ENCODE measurements around the gene PRDM16.

The PRDM16 gene

DNA sequence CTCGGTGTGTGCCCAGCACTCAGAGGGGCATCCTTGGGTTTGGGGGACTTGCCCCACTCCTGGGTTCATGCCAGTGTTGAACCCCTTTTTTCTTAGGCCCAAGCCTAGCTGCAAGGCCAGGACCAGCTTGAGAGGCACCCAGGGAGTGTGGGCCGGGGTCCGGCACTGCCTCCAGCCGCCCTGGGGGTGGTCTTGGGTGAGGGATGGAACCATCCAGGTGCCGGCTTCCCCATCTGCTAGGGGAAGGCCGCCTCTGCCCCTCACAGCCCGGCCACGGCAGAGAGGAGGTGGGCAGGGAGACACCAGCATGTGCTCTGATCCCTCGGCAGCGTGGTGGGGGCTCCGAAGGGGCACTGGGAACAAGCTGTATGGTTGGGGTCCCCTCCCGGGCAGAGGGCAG, 335.3 kb downstream of the PRDM16 start:
- ATAC-seq: no peak

DNA sequence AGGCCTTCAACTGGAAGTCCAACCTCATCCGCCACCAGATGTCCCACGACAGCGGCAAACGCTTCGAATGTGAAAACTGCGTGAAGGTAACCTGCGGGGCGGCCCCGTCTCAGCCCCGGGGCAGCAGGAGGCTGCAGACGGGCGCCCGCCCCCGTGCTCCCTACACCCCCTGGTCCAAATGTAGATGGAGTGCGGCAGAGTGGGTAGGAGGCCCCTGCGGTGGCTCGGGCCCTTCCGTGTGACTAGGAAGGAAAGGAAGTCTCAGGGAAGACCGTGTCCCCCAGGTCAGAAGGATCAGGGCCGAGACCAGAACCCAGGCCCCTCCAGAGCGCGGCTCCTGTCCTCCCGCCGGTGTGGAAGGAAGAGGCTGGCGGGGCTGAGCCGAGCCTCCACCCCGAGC, 335.8 kb downstream of the PRDM16 start:
- ATAC-seq: no peak

- no peak for ATAC-seq
Measured at GRCh38 chr1:3405491-3405890, 336.5 kb downstream of the PRDM16 start.

DNA sequence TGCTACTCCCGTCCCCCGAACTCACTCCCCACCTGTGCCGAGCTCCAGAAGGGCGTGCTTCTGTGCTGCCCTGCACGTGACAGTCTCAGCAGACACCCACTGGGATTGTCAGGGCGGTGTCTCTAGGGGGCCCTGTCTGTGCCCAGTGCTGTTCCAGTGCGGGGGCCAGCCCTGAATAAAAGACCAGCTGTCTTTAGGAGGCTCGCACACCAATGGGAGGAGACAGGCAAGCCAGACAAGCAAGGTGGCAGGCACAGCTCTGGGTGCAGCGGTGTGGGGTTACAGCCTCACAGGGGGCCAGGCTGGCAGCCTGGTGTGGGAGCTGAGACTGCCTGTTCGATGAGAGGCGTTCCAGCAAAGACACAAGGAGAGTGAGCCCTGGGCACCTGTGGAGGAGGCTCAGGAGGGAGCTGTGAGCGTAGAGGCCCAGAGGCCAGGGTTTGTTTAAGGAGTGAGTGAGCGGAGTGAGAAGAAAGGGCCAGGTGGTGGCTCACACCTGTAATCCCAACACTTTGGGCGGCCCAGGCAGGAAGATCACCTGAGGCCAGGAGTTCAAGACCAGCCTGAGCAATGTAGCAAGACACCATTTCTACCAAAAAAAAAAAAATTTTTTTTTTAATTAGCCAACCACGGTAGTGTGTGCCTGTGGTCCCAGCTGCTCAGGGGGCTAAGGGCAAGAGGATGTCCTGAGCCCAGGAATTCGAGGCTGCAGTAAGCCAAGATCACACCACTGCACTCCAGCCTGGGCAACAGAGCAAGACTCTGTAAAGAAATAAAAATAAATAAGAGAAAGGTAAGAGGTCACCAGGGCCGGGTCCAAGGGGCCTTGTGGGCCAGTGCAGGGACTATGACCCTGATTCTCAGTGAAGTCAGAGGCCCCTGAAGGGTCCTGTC, 337.2 kb downstream of the PRDM16 start:
- no peak for ATAC-seq

DNA sequence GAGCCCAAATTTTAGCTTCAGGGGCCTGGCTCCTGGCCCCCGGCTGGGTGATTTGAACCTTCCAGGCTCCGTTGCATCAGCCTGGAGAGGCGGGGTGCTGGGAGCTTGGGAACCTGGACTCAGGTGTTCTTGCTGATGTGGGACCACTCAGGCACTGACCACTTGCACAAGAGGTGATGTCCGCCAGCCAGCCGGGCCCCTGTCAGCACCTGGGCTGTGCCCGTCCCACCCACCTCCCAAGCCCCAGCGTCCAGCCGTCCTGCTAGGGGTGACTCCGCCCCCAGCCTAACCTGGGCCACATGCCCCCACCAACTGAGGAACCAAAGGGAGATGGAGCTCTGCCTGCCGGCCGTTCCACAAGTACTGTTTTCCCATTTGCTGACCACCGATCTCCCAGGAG, 338.0 kb downstream of the PRDM16 start:
- no peak for ATAC-seq

DNA sequence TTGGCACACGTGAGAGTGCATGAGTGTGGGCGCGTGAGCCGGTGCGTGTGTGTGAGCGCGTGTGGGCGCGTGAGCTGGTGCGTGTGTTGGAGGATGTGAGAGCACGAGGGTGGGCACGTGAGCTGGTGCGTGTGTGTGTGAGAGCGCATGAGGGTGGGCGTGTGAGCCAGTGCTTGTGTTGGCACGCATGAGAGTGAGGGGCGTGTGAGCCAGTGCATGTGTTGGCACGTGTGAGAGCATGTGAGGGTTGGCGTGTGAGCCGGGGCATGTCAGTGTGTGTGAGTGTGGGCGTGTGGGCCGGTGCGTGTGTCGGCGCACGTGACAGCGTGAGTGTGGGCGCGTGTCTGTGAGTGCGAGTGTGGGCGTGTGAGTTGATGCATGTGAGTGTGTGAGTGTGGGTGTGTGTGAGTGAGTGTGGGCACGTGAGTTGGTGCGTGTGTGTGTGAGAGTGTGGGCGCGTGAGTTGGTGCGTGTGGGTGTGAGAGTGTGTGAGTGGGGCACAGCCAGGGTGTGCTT, 339.8 kb downstream of the PRDM16 start:
- ATAC-seq: no peak

DNA sequence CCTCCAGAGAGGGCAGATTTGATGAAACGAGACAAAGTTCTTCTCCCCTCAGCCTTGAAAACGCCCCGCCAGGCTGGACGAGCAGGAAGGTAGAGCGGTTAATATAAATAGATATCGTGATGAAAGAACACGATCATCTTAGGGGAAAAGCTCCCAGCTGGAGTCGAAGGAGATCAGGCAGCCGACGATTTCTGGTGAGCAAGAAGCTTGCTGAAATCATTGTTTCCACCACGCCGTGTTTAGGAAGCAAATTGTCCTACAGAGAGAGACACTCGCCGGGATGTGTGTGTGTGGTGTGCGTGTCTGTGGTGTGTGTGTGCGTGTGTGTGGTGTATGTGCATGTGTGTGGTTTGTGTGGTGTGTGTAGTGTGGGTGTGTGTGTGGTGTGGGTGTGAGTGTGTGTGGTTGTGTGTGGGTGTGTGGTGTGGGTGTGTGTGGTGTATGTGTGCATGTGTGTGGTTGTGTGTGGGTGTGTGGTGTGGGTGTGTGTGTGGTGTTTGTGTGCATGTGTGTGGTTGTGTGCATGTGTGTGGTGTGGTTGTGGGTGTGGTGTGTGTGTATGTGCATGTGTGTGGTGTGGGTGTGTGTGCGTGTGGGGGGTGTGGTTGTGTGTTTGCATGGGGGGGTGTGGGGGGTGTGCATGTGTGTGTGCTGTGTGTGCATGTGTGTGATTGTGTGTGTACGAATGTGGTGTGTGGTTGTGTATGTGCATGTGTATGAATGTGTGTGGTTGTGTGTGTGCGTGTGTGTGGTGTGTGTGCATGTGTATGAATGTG, 340.6 kb downstream of the PRDM16 start:
- no peak for ATAC-seq

- no peak for ATAC-seq
Measured at GRCh38 chr1:3410142-3410925, 341.3 kb downstream of the PRDM16 start.

- ATAC-seq: no peak
Measured at GRCh38 chr1:3411806-3412205, 342.8 kb downstream of the PRDM16 start.

DNA sequence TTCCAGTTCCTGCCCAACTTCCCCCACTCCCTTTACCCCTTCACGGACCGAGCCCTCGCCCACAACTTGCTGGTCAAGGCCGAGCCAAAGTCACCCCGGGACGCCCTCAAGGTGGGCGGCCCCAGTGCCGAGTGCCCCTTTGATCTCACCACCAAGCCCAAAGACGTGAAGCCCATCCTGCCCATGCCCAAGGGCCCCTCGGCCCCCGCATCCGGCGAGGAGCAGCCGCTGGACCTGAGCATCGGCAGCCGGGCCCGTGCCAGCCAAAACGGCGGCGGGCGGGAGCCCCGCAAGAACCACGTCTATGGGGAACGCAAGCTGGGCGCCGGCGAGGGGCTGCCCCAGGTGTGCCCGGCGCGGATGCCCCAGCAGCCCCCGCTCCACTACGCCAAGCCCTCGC, 343.4 kb downstream of the PRDM16 start:
- ATAC-seq: no peak

DNA sequence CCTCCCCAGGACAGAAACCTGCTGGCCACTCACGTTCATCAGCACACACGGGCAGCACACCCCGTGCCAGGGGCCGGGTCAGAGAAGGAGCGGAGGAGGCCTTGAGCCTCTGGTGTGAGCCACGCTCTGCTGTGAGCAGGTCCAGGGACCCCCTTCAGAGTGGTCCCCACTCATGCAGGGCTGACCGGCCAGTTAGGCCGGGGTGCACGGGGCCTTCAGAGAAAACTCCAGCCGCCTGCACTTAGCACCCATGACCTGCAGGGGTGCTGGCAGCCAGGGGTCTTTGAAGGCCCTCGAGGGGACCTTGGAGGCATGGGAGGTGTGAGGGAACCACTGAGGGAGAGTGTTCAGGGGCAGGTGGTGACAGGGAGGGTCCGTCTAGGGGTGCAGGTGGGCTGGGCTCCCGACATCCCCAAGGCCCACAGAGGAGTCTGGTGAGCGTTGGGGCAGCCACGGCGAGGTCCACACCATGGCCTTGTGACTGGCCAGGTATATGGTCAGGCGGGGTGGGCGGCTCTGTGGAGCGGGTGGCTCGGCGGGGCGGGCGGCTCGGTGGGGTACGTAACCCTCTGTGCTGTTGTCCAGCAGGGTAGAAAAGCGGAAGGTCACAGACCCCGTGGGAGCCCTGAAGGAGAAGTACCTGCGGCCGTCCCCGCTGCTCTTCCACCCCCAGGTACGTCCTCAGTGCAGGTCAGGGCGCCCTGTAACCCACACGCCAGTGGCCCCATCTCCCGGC, 345.1 kb downstream of the PRDM16 start:
- no peak for ATAC-seq

- no peak for ATAC-seq
Measured at GRCh38 chr1:3415260-3416090, 346.5 kb downstream of the PRDM16 start.

DNA sequence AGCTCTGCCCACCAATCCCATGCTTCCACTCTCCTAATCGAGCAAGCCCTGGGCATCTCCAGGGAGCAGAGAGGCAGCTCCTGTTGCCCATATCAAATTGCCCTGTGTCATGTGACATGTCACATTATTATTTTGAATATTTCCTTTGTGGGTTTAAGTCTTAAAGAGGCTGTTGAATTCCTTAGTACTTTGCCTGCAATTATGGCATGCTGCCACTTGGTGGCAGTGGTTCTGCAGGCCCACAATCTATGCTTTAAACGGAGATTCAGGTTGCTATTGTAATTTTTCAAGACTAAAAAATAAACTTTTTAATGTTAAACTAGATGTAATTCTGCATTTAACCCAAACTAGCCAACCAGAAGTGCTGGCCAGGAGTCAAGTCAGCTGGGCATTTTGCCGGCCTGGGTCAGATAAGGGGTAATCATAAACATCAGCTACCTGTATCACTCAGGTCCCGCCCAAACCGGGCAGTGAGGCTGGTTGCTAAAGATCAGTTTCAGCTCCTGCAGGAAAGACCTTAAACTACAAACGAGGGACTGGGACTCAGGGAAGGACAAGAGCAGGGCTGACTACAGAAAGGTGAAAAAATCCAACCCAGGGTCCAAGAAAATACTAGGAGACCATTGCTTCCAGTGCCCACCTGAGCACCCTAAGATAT, 348.2 kb downstream of the PRDM16 start:
- ATAC-seq: no peak

DNA sequence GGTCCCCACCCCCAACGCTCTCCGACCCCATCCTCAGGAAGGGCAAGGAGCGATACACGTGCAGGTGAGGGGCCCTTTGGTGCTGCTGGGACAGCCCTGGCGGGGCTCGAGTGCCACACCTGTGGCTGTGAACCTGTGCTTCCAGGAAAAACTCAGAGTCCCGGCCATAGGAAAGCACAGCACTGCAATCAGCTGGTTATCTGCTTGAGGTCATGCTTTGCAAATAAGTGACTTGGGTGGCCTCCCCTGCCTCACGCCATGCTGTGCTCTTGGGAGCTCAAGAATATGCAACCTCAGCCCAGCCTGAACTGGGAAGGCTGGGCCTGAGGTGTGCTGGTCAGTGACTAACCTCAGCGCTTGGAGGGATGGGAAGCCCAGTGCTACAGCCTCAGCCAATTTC, 348.9 kb downstream of the PRDM16 start:
- ATAC-seq: no peak

DNA sequence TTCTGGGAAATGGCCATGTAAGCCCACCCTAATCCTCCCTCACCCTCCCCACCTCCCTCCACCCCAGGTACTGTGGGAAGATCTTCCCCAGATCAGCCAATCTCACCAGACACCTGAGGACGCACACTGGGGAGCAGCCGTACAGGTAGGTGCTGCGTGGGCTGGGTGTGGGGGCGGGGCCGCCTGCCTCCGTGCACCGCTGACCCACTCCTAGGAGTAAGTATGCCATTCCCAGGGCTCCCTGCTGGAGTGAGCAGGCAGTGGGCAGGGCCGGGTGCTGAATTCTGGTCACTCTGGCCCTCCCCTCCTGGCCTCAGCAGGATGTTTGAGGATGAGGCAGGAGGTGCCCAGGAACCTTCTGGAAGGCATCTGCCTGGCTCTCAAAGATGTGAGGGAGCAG, 349.6 kb downstream of the PRDM16 start:
- ATAC-seq: no peak

GRCh38 chr1:3419415-3420204, 350.6 kb downstream of the PRDM16 start:
- no peak for ATAC-seq

DNA sequence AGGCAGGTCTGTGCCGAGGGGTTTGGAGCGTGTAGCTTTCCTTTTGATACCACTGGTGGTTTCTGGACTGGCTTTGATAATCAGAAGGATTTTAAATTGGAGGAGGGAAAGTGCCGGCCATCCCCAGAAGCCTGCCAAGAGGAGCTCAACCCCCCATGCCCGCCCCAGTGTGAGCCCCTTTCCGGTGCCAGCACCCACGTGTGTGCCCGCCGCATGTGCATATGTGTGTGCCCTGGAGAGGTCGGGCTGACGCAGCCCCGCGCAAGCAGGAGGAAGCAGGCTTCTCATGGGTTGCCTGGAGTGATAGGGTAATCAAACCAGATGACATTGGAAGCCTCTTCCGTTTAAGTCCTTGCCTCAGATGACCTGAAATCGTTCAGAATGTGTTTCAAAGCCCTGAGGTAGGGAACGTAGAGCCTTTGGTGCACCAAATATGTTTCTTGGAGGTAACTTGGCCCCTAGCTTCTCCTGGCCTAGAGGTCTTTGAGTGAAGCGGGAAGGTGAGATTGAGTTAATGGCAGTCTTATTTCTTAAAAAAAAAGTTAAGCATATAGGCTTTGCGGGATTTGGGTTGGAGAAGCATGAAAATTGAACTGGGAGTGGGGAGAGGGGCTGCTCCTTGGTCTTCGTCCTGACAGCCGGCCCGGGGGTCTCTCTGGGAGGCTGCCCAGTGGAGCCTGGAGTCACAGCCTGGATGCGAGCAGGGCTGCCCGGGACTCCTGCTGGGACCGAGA, 351.4 kb downstream of the PRDM16 start:
- no peak for ATAC-seq

- ATAC-seq: no peak
Measured at GRCh38 chr1:3422638-3423037, 353.6 kb downstream of the PRDM16 start.

GRCh38 chr1:3423245-3423829, 354.3 kb downstream of the PRDM16 start:
- no peak for ATAC-seq

Data from activated CD4-positive, CD25-positive, alpha-beta regulatory T cell treated with anti-CD3 and anti-CD28 coated beads, Interleukin-2, amount 50 U/mL, for 24 hours (primary cell).